ENCODE data around the gene ELAPOR2.

GRCh38 chr7:87107949-87108776, 48.7 kb upstream of the ELAPOR2 start:
- no peak for TF ChIP-seq ZBTB33 (CRISPR knock-in tag; IDR thresholded peaks at IDR 0.05)
- no peak for TF ChIP-seq HNRNPH1 (optimal IDR thresholded peaks at IDR 0.05; ENCODE audit: low read depth, low read length)
- no peak for TF ChIP-seq EZH2 (conservative IDR thresholded peaks at IDR 0.05; ENCODE audit: low read depth, low read length)
- TF ChIP-seq HMG20B (CRISPR knock-in tag; conservative IDR thresholded peaks at IDR 0.05) = no peak
- no peak for TF ChIP-seq NFRKB (IDR thresholded peaks at IDR 0.05)
- TF ChIP-seq TAF1 (CRISPR knock-in tag; IDR thresholded peaks at IDR 0.05) = no peak
- no peak for TF ChIP-seq GLI4 (CRISPR knock-in tag; IDR thresholded peaks at IDR 0.05; ENCODE audit: borderline replicate concordance)
- TF ChIP-seq MAX (IDR thresholded peaks at IDR 0.05) = no peak
- TF ChIP-seq U2AF1 (optimal IDR thresholded peaks at IDR 0.05; ENCODE audit: low read depth, low read length) = no peak
- no peak for TF ChIP-seq MXD4 (CRISPR knock-in tag; IDR thresholded peaks at IDR 0.05)
- no peak for TF ChIP-seq MYC (CRISPR knock-in tag; IDR thresholded peaks at IDR 0.05; ENCODE audit: borderline replicate concordance)

All from HepG2 (cell line).